Fibroblast of pulmonary artery (primary cell): ENCODE measurements around the gene NLK.
"Not testable (repeated sequence)": the region's sequence is repeated elsewhere in the genome, so short reads cannot be mapped to it uniquely, and the experiment has no call there.

Experiments
- DNase-seq: peaks from one replicate; pipeline ENCODE4 v3.0.0-alpha.2; 2010; ENCODE audit warnings: low read depth
- H3K4me3 ChIP-seq: replicated peaks from 2 replicates; pipeline ENCODE4 v1.5.1; 2011; ENCODE audit warnings: low read depth, mild to moderate bottlenecking, control low read depth, low read length, moderate library complexity
- TF ChIP-seq, protein P1 (sequence below): IDR thresholded peaks from 2 replicates; pipeline ENCODE4 v1.5.1; 2011; ENCODE audit warnings: mild to moderate bottlenecking, control low read depth, low read length, inconsistent platforms; ENCODE audit errors: missing control alignments

The NLK gene

DNA sequence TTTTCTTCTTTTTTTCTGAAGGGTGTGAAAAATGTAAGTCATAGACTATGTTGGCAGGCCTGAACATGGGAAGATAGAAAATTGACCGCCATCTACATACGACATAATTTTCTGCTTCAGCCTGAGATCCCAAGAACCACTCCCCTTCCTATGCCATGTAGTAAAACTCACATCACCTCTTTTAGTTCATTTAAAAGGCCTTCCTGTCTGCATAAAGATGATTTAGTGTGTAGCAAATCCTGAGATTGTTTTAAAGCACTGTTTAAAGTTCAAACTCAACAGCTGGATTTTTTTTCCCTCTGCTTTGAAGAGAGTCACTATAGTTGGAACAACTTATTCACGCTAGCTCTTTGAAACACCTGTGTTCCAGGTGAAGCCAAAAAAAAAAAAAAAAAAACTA lies 101.5 kb downstream of the NLK start:
- no peak for DNase-seq
- no peak overlapping the region for H3K4me3 ChIP-seq
- TF ChIP-seq, protein P1, sequence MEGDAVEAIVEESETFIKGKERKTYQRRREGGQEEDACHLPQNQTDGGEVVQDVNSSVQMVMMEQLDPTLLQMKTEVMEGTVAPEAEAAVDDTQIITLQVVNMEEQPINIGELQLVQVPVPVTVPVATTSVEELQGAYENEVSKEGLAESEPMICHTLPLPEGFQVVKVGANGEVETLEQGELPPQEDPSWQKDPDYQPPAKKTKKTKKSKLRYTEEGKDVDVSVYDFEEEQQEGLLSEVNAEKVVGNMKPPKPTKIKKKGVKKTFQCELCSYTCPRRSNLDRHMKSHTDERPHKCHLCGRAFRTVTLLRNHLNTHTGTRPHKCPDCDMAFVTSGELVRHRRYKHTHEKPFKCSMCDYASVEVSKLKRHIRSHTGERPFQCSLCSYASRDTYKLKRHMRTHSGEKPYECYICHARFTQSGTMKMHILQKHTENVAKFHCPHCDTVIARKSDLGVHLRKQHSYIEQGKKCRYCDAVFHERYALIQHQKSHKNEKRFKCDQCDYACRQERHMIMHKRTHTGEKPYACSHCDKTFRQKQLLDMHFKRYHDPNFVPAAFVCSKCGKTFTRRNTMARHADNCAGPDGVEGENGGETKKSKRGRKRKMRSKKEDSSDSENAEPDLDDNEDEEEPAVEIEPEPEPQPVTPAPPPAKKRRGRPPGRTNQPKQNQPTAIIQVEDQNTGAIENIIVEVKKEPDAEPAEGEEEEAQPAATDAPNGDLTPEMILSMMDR, result no peak

DNA sequence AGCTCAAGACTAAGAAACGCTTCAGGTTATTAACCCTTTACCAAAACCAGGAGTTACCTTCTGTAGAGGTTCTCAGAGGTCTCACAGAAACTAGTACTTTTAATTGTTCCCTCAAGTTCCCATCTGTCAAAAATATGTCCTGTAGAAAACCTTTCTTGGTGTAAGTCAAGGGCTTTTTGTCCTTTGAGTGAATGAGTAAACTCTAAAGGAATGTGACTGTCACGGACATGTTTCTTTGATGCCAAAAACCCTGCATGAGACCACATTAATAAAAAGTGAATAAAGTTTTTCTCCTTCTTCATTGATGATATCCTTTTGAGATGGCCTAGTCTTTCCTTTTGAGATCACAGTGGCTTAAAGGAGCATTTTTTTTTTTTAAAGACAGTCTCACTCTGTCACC lies 102.9 kb downstream of the NLK start:
- TF ChIP-seq, protein P1, result no peak
- peak; percentile 38 for DNase-seq

DNA sequence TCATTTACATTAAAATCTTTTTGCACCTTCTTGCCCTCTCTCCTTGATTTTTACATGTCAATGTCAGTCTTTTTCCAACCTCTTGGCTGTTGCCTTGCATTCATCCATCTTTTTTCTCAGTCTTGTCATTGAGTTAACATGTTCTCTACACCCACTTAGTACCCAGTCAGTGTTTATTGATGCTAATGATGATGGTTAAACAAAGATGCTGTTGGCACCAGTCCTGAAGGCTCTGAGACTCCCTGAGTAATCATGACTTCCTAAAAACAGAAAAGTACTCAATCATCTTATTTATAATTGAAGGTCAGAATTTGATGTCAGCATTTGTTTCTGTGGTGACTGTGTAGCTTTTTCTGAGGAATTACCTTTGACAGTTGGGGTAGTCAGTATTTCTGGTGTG lies 104.5 kb downstream of the NLK start:
- H3K4me3 ChIP-seq, result no peak overlapping the region
- DNase-seq, result no peak
- TF ChIP-seq, protein P1, result no peak

More for the DNA sequence above, 102.9 kb downstream of the NLK start:
- H3K4me3 ChIP-seq, result no peak overlapping the region

DNA sequence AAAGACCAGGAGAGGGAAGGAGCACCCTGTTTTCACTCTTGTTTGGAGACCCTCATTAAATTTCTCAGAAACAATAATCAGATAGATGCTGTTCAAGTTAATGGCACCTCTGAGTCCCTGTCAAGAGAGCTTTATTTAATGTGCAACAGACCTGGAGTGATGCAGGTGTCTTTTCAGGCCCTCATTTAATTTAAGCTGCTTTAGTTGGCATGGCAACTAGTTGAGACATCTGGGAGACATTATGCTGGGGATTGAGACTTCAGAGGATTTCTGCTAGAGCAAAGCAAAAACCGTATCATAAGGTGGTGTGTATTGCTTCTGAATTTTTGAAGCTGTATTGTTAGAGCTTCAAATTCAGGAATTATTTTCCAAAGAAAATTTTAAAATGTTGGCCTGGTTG lies 108.5 kb downstream of the NLK start:
- TF ChIP-seq, protein P1, result no peak
- no peak overlapping the region for H3K4me3 ChIP-seq
- no peak for DNase-seq

DNA sequence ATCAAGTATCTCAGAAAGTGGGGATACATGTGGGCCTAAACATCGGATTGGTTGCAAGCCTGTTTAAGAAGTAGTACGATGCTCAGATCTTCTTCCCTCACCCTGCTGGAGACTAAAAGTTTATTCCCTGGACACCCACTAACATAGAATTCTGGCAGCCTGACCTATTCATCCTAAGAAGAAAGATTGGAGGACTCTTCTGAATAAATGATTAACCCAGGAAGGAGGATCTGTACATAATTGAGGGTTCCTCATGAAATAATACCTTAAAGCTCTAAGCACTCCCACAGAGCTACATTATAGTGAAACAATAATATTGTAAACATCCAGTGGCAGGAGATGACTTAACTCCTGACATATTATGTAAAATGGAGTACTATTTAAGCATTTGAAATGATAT lies 111.7 kb downstream of the NLK start:
- no peak for DNase-seq
- H3K4me3 ChIP-seq, result no peak overlapping the region
- TF ChIP-seq, protein P1, result no peak

DNA sequence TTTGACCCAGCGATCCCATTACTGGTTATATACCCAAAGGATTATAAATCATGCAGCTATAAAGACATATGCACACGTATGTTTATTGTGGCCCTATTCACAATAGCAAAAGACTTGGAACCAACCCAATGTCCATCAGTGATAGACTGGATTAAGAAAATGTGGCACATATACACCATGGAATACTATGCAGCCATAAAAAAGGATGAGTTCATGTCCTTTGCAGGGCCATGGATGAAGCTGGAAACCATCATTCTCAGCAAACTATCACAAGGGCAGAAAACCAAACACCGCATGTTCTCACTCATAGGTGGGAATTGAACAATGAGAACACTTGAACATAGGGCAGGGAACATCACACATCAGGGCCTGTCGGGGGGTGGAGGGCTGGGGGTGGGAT lies 112.9 kb downstream of the NLK start:
- not testable (repeated sequence) for DNase-seq, H3K4me3 ChIP-seq

DNA sequence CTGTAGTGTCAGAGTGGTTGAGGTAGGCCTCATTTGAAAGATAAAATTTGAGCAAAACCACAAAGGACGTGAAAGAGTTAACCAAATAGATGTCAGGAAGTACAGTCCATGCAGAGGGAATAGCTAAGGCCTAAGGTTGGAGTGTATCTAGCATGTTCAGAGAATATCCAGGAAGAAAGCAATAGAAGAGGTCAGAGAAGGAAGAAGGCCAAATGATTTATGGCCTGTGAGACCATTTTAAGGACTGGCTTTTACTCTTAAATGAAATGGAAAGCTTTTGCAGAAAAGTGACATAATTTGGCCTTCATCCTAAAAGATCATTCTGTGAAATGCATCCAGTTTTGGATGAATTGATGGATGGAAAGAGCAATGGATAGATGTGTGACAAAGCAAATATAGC lies 116.5 kb downstream of the NLK start:
- DNase-seq, result no peak
- H3K4me3 ChIP-seq, result no peak overlapping the region
- TF ChIP-seq, protein P1, result no peak

DNA sequence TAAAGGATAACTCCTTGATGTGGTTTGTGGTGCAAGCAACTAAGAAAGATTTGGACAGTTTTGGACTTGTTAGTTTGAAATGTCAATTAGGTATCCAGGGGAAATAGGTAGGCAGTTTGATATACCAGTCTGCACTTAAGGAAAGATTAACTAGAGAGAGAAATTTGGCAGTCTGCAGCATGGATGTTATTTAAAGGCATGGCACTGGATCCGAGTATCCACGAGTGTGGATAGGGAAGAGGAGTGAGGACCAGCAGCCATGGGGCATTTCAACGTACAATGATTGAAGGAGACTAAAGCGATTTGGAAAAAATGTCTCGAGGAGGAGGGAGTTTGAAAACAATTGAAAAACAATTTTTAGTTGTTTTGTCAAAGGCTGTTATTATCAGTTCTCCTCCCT lies 117.4 kb downstream of the NLK start:
- TF ChIP-seq, protein P1, result no peak
- no peak for DNase-seq
- no peak overlapping the region for H3K4me3 ChIP-seq
